Uterus (tissue), 2 donors: ENCODE data around the gene CEP164.

ENCODE experiments used
- POLR2A ChIP-seq, 2 donors: fragments of 450-650 bp; IDR thresholded peaks; one replicate each; pipeline ENCODE4 v1.6.1; 2016; ENCODE audit warnings: antibody characterized with exemption in 2 of 2, mild to moderate bottlenecking in 1 of 2, moderate library complexity in 1 of 2
- TF ChIP-seq, protein P1 (sequence below), 4 experiments: fragments of 200-600 bp in 2 of 4; fragments of 450-650 bp in 2 of 4; sonication (generic) in 2 of 4; IDR thresholded peaks; one replicate each; pipeline ENCODE4 v1.5.1; 2016 to 2019; ENCODE audit warnings: antibody characterized with exemption in 4 of 4, mild to moderate bottlenecking in 2 of 4, moderate library complexity in 1 of 4

GRCh38 chr11:117314840-117315239, 12.8 kb upstream of the CEP164 start:
- TF ChIP-seq, protein P1, sequence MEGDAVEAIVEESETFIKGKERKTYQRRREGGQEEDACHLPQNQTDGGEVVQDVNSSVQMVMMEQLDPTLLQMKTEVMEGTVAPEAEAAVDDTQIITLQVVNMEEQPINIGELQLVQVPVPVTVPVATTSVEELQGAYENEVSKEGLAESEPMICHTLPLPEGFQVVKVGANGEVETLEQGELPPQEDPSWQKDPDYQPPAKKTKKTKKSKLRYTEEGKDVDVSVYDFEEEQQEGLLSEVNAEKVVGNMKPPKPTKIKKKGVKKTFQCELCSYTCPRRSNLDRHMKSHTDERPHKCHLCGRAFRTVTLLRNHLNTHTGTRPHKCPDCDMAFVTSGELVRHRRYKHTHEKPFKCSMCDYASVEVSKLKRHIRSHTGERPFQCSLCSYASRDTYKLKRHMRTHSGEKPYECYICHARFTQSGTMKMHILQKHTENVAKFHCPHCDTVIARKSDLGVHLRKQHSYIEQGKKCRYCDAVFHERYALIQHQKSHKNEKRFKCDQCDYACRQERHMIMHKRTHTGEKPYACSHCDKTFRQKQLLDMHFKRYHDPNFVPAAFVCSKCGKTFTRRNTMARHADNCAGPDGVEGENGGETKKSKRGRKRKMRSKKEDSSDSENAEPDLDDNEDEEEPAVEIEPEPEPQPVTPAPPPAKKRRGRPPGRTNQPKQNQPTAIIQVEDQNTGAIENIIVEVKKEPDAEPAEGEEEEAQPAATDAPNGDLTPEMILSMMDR (IDR thresholded peaks at IDR 0.05), result no peak
- no peak for TF ChIP-seq POLR2A (IDR thresholded peaks at IDR 0.05)
